WTC11 (cell line): ENCODE measurements around the gene ENKUR.

Experiments used
- CTCF ChIP-seq: fragments of 200-600 bp; IDR thresholded peaks from 2 replicates; pipeline ENCODE4 v1.8.0; 2022; ENCODE audit warnings: antibody characterized with exemption
- JUN ChIP-seq: sonication (generic); formaldehyde crosslinking; IDR thresholded peaks from 2 replicates; pipeline ENCODE4 v1.8.0; 2023; ENCODE audit warnings: mild to moderate bottlenecking, missing genetic modification reagents
- NFYB ChIP-seq: sonication (generic); formaldehyde crosslinking; conservative IDR thresholded peaks from 2 replicates; pipeline ENCODE4 v1.8.0; 2022; ENCODE audit warnings: low read depth, missing genetic modification reagents
- NR2C2 ChIP-seq: sonication (generic); formaldehyde crosslinking; IDR thresholded peaks from 2 replicates; pipeline ENCODE4 v1.8.0; 2022; ENCODE audit warnings: mild to moderate bottlenecking, missing genetic modification reagents
- RELA ChIP-seq: sonication (generic); formaldehyde crosslinking; IDR thresholded peaks from 2 replicates; pipeline ENCODE4 v1.8.1; 2022; ENCODE audit warnings: missing genetic modification reagents, mild to moderate bottlenecking, borderline replicate concordance
- TF ChIP-seq, protein P1 (sequence below): sonication (generic); formaldehyde crosslinking; IDR thresholded peaks from 2 replicates; pipeline ENCODE4 v1.8.0; 2022; ENCODE audit warnings: mild to moderate bottlenecking, missing genetic modification reagents
- TF ChIP-seq, protein P2 (sequence below): sonication (generic); formaldehyde crosslinking; IDR thresholded peaks from 2 replicates; pipeline ENCODE4 v1.8.0; 2022; ENCODE audit warnings: mild to moderate bottlenecking, missing genetic modification reagents
- TF ChIP-seq, protein P3 (sequence below): sonication (generic); formaldehyde crosslinking; IDR thresholded peaks from 2 replicates; pipeline ENCODE4 v1.8.0; 2023; ENCODE audit warnings: mild to moderate bottlenecking, missing genetic modification reagents

- no peak for TF ChIP-seq RELA
- TF ChIP-seq, protein P1, sequence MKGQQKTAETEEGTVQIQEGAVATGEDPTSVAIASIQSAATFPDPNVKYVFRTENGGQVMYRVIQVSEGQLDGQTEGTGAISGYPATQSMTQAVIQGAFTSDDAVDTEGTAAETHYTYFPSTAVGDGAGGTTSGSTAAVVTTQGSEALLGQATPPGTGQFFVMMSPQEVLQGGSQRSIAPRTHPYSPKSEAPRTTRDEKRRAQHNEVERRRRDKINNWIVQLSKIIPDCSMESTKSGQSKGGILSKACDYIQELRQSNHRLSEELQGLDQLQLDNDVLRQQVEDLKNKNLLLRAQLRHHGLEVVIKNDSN (CRISPR knock-in tag) = no peak
- no peak for TF ChIP-seq CTCF
- no peak for TF ChIP-seq NR2C2 (CRISPR knock-in tag)
- no peak for TF ChIP-seq NFYB
- TF ChIP-seq JUN (CRISPR knock-in tag) = no peak
- TF ChIP-seq, protein P2, sequence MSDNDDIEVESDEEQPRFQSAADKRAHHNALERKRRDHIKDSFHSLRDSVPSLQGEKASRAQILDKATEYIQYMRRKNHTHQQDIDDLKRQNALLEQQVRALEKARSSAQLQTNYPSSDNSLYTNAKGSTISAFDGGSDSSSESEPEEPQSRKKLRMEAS = no peak
- TF ChIP-seq, protein P3, sequence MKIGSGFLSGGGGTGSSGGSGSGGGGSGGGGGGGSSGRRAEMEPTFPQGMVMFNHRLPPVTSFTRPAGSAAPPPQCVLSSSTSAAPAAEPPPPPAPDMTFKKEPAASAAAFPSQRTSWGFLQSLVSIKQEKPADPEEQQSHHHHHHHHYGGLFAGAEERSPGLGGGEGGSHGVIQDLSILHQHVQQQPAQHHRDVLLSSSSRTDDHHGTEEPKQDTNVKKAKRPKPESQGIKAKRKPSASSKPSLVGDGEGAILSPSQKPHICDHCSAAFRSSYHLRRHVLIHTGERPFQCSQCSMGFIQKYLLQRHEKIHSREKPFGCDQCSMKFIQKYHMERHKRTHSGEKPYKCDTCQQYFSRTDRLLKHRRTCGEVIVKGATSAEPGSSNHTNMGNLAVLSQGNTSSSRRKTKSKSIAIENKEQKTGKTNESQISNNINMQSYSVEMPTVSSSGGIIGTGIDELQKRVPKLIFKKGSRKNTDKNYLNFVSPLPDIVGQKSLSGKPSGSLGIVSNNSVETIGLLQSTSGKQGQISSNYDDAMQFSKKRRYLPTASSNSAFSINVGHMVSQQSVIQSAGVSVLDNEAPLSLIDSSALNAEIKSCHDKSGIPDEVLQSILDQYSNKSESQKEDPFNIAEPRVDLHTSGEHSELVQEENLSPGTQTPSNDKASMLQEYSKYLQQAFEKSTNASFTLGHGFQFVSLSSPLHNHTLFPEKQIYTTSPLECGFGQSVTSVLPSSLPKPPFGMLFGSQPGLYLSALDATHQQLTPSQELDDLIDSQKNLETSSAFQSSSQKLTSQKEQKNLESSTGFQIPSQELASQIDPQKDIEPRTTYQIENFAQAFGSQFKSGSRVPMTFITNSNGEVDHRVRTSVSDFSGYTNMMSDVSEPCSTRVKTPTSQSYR = no peak
Measured at GRCh38 chr10:24968349-24968748, 47.6 kb downstream of the ENKUR start.
